Measurements from ENCODE around the gene RASSF1.
"Not testable (repeated sequence)": the region's sequence is repeated elsewhere in the genome, so short reads cannot be mapped to it uniquely, and the experiment has no call there.

DNA sequence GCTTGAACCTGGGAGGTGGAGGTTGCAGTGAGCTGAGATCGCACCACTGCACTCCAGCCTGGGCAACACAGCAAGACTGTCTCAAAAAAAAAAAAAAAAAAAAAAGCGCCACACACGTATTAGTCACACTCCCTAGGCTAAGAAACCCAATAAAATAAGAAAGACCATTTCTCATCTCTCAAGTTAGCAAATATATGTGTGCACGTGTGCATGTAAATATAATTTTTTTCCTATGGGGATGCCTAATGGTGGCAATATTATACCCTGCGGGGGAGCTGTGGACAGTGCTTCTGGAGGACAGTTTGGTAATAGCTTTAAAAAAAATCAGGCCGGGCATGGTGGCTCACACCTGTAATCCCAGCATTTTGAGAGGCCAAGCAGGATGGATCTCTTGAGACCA, 56.5 kb downstream of the RASSF1 start:
- TF ChIP-seq, protein P1, sequence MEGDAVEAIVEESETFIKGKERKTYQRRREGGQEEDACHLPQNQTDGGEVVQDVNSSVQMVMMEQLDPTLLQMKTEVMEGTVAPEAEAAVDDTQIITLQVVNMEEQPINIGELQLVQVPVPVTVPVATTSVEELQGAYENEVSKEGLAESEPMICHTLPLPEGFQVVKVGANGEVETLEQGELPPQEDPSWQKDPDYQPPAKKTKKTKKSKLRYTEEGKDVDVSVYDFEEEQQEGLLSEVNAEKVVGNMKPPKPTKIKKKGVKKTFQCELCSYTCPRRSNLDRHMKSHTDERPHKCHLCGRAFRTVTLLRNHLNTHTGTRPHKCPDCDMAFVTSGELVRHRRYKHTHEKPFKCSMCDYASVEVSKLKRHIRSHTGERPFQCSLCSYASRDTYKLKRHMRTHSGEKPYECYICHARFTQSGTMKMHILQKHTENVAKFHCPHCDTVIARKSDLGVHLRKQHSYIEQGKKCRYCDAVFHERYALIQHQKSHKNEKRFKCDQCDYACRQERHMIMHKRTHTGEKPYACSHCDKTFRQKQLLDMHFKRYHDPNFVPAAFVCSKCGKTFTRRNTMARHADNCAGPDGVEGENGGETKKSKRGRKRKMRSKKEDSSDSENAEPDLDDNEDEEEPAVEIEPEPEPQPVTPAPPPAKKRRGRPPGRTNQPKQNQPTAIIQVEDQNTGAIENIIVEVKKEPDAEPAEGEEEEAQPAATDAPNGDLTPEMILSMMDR (IDR thresholded peaks at IDR 0.05) = not testable (repeated sequence)
- TF ChIP-seq FOSB (CRISPR knock-in tag; IDR thresholded peaks at IDR 0.05); RFX5 (IDR thresholded peaks at IDR 0.05); POLR2A (IDR thresholded peaks at IDR 0.05; ENCODE audit: low read length); POLR2AphosphoS2 (conservative IDR thresholded peaks at IDR 0.05; ENCODE audit: low read length); CHD2 (IDR thresholded peaks at IDR 0.05; ENCODE audit: low read length, partially characterized antibody); EP300 (IDR thresholded peaks at IDR 0.05): not testable (repeated sequence)
- TF ChIP-seq, protein P2, sequence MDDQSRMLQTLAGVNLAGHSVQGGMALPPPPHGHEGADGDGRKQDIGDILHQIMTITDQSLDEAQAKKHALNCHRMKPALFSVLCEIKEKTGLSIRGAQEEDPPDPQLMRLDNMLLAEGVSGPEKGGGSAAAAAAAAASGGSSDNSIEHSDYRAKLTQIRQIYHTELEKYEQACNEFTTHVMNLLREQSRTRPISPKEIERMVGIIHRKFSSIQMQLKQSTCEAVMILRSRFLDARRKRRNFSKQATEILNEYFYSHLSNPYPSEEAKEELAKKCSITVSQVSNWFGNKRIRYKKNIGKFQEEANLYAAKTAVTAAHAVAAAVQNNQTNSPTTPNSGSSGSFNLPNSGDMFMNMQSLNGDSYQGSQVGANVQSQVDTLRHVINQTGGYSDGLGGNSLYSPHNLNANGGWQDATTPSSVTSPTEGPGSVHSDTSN (IDR thresholded peaks at IDR 0.05) = not testable (repeated sequence)
- TF ChIP-seq, protein P3, sequence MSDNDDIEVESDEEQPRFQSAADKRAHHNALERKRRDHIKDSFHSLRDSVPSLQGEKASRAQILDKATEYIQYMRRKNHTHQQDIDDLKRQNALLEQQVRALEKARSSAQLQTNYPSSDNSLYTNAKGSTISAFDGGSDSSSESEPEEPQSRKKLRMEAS (IDR thresholded peaks at IDR 0.05) = not testable (repeated sequence)
